Thymus (tissue), 11 donors: ENCODE results near the gene DOCK9. TPM values are rescaled to one million over a fixed set of nuclear protein-coding genes. Genes with fewer than 3 reads are reported as not detected.

Source experiments
- DNase-seq, 9 donors: peaks; one replicate each; pipeline ENCODE4 v3.0.0-alpha.2; 2013; ENCODE audit warnings: low spot score in 9 of 9, low read depth in 6 of 9, missing footprints in 1 of 9
- H3K27ac ChIP-seq, 2 donors: one replicate each; pipeline ENCODE4 v1.5.1; 2013; ENCODE audit warnings: control low read depth in 1 of 2, low read depth in 1 of 2, low read length in 1 of 2, mild to moderate bottlenecking in 1 of 2, moderate library complexity in 1 of 2
- H3K27me3 ChIP-seq, 2 donors: one replicate each; pipeline ENCODE4 v1.5.1; 2013; ENCODE audit warnings: low read length in 1 of 2; ENCODE audit not compliant: control insufficient read depth in 2 of 2, insufficient read depth in 1 of 2
- H3K36me3 ChIP-seq, 2 donors: one replicate each; pipeline ENCODE4 v1.5.1; 2013; ENCODE audit warnings: low read length in 1 of 2, mild to moderate bottlenecking in 1 of 2, moderate library complexity in 1 of 2; ENCODE audit not compliant: control insufficient read depth in 2 of 2, insufficient read depth in 2 of 2
- H3K4me1 ChIP-seq, 2 donors: one replicate each; pipeline ENCODE4 v1.5.1; 2013; ENCODE audit warnings: low read length in 2 of 2; ENCODE audit not compliant: control insufficient read depth in 2 of 2, insufficient read depth in 2 of 2
- H3K4me3 ChIP-seq, 2 donors: one replicate each; pipeline ENCODE4 v1.5.1; 2013; ENCODE audit warnings: low read length in 2 of 2, control low read depth in 1 of 2, mild to moderate bottlenecking in 1 of 2
- H3K9me3 ChIP-seq, 2 donors: one replicate each; pipeline ENCODE4 v1.5.1; 2013; ENCODE audit warnings: low read length in 1 of 2, mild to moderate bottlenecking in 1 of 2; ENCODE audit not compliant: control insufficient read depth in 2 of 2, insufficient read depth in 1 of 2
- WGBS: extraction: QIAGEN DNeasy Blood & Tissue Kit; methylation state at CpG from one replicate; pipeline ENCODE4 v1.1.7; 2013; 5-methylcytosine and 5-hydroxymethylcytosine counted together
- polyA plus RNA-seq: library from polyadenylated mRNA; stranded (reverse); fragments of 200-250 nt; gene quantifications from one replicate; pipeline ENCODE4 v1.2.3, GENCODE V29; 2013
- total RNA-seq: library from RNA; stranded (reverse); fragments of 120-200 nt; gene quantifications from one replicate; pipeline ENCODE4 v1.2.4, GENCODE V29; 2013
- donor health status: healthy.

Gene DOCK9
- total and polyA plus RNA-seq, 2 donors: 34.0 to 37.9 TPM

DNA sequence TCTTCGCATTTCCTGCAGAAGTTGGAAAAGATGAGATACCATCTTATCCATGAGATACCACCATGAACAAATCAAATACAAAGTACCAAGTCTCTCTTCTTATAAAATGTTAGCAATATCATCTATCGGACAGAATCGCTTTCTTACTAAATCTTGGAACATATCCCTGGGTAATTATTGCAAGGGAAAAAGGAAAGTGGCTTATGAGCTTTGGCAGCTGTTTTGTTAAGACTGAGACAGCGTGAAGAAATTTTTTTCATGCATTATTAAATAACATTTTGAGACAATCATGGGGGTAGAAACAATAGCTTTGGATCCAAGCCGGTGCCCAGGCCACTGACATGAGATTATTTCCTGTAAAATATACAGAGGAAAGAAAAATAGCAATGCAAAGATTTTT is 84.5 kb downstream of the DOCK9 start:
- no peaks in the 10 kb centered on the region for H3K9me3 ChIP-seq
- WGBS: 89% methylated on average over 5 of the region's 5 CpGs
- H3K36me3 ChIP-seq: peaks cover 13 to 18% of the 10 kb centered on the region in 2 donors
- peaks cover 0 to 15% of the 10 kb centered on the region in 2 donors for H3K4me1 ChIP-seq
- no peak for DNase-seq
- H3K27me3 ChIP-seq: no peaks in the 10 kb centered on the region
- H3K4me3 ChIP-seq: no peak overlapping the region
- no peak overlapping the region for H3K27ac ChIP-seq

DNA sequence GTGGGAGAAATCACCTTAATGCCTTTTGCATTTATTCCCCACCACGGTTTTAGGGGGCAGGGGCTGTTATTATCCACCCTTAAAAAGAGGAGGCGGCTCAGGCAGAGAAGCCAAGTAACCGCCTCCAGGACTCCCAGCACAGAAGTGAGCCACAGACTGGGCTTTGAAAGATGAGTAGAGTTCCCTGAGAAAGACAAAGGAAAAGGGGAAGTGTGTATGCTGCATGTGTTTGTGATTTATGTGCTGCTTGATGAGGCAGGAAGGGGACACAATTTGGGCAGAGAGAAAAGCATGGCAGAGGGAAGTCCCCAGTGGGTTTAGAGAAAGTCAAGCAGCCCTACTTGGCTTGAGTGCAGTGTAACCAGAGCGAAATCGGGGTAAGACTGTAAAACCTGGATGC is 85.0 kb downstream of the DOCK9 start:
- 46% methylated on average over 5 of the region's 5 CpGs for WGBS
- H3K36me3 ChIP-seq: peaks cover 13 to 17% of the 10 kb centered on the region in 2 donors
- DNase-seq: no peak

DNA sequence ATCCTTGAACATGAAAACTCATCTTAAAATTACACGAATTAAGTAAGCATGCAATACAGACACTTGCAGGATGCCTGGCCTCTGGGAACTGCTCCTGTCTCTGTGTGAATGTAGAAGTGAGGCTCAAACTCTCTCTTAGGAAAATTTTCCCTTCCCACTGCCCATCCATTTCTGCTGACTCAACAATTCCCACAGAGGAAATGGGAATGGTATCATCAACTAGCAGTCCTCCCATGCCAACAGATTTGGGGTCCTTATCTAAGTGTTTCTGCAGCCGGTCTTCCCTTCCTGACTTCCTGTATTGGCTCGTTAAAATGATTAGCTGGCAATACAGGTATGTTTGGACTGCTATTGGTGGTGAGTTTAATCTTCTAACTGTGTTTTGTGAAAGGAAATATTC is 85.8 kb downstream of the DOCK9 start:
- Histone ChIP-seq H3K9me3 (no peaks in the 10 kb centered on the region), H3K36me3 (peaks cover 11 to 15% of the 10 kb centered on the region in 2 donors), H3K27me3 (no peaks in the 10 kb centered on the region), H3K4me1 (peaks cover 0 to 15% of the 10 kb centered on the region in 2 donors), H3K27ac (no peak overlapping the region), H3K4me3 (no peak overlapping the region)
- 67% methylated on average over 3 of the region's 3 CpGs for WGBS
- DNase-seq: no peak

More for the DNA sequence above, 85.0 kb downstream of the DOCK9 start:
- no peaks in the 10 kb centered on the region for H3K9me3 ChIP-seq
- H3K4me3 ChIP-seq: no peak overlapping the region
- peaks cover 0 to 15% of the 10 kb centered on the region in 2 donors for H3K4me1 ChIP-seq
- H3K27ac ChIP-seq: no peak overlapping the region
- H3K27me3 ChIP-seq: no peaks in the 10 kb centered on the region

DNA sequence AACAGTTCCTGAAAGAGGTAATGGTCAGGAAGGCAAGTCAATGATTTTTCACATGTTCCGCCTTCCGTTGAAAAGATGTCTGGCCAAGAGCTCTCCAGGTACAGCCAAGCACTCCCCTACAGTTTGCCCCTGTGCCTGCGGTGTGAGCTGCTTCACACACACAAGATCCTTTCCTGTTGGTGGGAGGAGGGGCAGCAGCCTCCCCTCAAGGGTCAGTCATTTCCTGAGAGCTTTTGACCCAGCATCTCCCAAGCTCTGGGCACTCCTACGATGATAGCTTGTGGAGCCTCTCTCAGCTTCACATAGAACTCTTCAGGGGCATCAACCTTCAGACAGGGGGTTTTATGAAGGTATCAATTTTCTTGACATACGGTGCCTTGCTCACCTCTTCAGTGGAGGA is 86.9 kb downstream of the DOCK9 start:
- Histone ChIP-seq H3K9me3 (no peaks in the 10 kb centered on the region), H3K27ac (no peak overlapping the region), H3K4me1 (peaks cover 0 to 15% of the 10 kb centered on the region in 2 donors), H3K27me3 (no peaks in the 10 kb centered on the region), H3K4me3 (no peak overlapping the region), H3K36me3 (peaks cover 8 to 18% of the 10 kb centered on the region in 2 donors)
- 94% methylated on average over 5 of the region's 5 CpGs for WGBS
- DNase-seq: no peak

DNA sequence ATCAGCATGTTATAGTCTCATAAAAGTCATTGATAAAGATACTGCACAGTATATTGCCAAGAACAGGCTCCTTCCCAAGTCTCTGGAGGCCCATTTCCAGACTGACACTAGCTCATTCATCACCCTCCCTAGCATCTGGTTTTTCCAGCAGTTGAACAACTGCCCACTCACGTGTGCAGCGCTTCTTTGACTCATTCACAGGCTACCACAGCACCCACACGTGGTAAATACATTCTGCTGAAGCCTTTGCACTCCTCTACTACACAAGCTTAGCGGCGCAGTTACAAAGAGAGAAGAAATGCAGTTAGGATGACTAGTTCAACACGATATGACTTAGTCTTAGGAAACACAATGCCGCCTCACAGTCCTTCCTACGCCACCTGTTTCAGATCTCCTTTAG is 87.7 kb downstream of the DOCK9 start:
- WGBS: 83% methylated on average over 8 of the region's 8 CpGs
- no peak overlapping the region for H3K4me3 ChIP-seq
- no peak overlapping the region for H3K27ac ChIP-seq

DNA sequence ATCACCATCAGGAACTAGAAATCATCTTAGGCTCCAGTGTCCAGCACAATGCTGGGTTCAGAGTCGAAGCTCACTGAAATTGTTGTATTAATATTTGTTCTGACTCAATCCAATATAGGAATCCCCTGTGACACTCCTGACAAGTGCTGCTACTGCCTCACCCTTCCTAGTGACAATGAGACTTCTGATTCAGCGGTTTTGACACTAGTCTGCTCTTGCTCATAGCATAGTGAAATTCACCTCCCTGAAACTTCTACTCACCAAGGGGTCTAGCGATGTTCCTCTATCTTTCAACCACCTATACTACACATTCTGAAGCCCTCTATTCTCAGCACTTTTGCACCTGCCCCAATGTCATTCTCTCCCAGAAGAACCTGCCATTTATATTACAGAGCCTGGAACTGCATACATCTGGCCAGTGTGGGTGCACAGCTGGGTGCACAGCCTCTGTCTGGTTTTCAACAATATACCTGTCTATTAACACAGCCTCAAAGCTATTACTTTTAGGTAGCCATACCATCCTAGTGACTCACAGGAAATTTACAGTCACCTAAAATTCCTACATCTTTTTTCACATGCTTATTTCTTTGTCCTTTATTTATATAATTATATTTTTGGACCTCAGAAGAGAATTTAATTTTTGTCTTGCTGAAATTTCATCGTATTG is 88.3 kb downstream of the DOCK9 start:
- no peak for DNase-seq
- Histone ChIP-seq H3K9me3 (no peaks in the 10 kb centered on the region), H3K27ac (no peak overlapping the region), H3K36me3 (peaks cover 6 to 25% of the 10 kb centered on the region in 2 donors), H3K4me3 (no peak overlapping the region), H3K4me1 (peaks cover 0 to 15% of the 10 kb centered on the region in 2 donors), H3K27me3 (no peaks in the 10 kb centered on the region)
- WGBS: 98% methylated on average over 4 of the region's 4 CpGs

More for the DNA sequence above, 87.7 kb downstream of the DOCK9 start:
- Histone ChIP-seq H3K36me3 (peaks cover 6 to 21% of the 10 kb centered on the region in 2 donors), H3K27me3 (no peaks in the 10 kb centered on the region), H3K9me3 (no peaks in the 10 kb centered on the region), H3K4me1 (peaks cover 0 to 15% of the 10 kb centered on the region in 2 donors)
- DNase-seq: peak in 1 of 9 donors; percentile 31

DNA sequence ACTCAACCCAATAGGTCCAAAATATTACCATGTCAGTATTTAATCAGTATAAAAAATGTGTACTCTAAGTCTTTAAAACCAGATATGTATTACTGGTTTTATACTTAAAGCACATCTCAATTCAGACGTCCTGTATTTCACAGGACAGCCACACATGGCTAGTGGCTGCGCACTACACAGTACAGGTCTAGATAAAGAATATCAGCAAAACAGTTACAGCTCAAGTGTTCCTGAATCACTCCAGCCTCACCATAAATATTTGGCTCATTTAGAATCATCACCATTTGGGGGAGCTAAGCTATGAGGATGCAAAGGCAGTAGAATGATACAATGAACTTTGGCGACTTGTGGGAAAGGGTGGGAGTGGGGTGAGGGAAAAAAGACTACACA is 89.0 kb downstream of the DOCK9 start:
- Histone ChIP-seq H3K27ac (no peak overlapping the region), H3K4me3 (no peak overlapping the region), H3K36me3 (peaks cover 5 to 29% of the 10 kb centered on the region in 2 donors), H3K9me3 (no peaks in the 10 kb centered on the region), H3K4me1 (peaks cover 0 to 15% of the 10 kb centered on the region in 2 donors), H3K27me3 (no peaks in the 10 kb centered on the region)
- 83% methylated on average over 3 of the region's 3 CpGs for WGBS
- DNase-seq: no peak

DNA sequence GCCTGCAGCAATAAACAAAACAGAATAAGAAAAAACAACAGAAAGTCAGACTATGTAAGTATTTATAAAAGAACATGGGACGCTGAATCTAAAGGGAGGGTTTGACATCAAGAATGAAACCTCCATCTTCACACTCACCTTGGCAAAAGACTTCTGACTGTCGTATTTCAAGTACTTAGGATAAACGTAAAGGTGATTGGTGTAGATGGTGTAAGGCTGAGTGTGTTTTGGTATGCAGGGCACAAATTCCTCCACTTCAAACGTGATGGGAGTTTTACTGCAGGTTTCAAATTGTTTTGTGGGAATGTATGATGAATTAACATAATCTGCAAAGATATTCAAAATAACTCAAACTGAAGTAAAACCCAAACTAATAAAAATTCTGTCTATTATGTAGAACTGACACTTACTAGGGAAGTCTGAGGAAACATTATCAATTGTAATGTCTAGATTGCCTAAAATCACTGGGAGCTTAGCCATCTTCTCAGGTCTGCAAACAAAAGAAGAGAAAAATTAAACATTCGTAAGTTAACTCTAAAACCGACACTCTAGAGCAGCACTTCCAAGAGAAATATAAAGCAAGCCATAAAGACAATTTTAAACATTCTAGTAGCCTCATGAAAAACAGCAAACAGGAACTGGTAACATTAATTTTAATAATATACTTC is 89.5 kb downstream of the DOCK9 start:
- peaks cover 9 to 33% of the 10 kb centered on the region in 2 donors for H3K36me3 ChIP-seq
- H3K27ac ChIP-seq: no peak overlapping the region
- 98% methylated on average over 6 of the region's 6 CpGs for WGBS

DNA sequence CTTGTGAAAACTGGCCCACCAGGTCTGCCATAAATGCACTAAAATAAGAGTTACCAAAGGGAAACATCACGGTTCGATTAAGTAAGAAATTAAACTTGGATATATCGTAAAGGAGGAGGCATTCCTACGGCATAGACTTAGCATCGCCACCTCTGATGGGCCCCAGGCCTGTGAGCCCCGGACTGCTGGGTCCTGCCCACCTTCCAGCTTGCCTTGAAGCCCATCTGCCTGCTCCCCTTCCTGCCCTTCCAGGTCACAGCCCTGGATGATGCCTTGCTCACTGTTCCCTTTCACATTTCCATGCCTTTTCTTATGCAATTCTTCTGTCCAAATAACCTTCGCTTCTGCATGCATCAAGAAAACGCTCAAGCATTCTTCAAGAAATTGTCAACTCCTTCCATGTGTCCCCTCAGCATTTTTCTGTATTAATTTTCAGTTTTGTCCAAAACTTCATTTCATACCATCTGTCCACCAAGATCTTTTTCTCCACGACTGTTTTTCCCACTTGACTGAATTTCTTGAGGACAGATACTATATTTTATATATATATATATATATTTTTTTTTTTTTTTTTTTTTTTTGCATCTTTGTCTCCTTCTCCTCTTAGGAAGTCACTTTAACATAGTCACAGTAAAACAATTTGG is 91.2 kb downstream of the DOCK9 start:
- WGBS: 98% methylated on average over 9 of the region's 9 CpGs
- Histone ChIP-seq H3K4me3 (no peak overlapping the region), H3K36me3 (peaks cover 22 to 42% of the 10 kb centered on the region in 2 donors), H3K27ac (no peak overlapping the region), H3K4me1 (peaks cover 0 to 15% of the 10 kb centered on the region in 2 donors), H3K9me3 (no peaks in the 10 kb centered on the region), H3K27me3 (no peaks in the 10 kb centered on the region)
- no peak for DNase-seq

More for the DNA sequence above, 89.5 kb downstream of the DOCK9 start:
- DNase-seq: no peak
- Histone ChIP-seq H3K27me3 (no peaks in the 10 kb centered on the region), H3K9me3 (no peaks in the 10 kb centered on the region), H3K4me1 (peaks cover 0 to 15% of the 10 kb centered on the region in 2 donors), H3K4me3 (no peak overlapping the region)
